Mesothelial cell of epicardium (in vitro differentiated cells): ENCODE data around the gene MCCC1. TPM values are rescaled to one million over a fixed set of nuclear protein-coding genes. Genes with fewer than 3 reads are reported as not detected.

Experiments used
- DNase-seq, 2 experiments: peaks; one replicate each; pipeline ENCODE4 v3.0.0; 2021; ENCODE audit warnings: low spot score in 2 of 2; ENCODE audit not compliant: unreplicated experiment in 2 of 2
- H3K27ac Mint-ChIP-seq: 2 replicates; pipeline ENCODE4 v1.8.0; 2021; ENCODE audit warnings: mixed read lengths
- H3K27me3 Mint-ChIP-seq: 2 replicates; pipeline ENCODE4 v1.8.0; 2021; ENCODE audit warnings: low read depth, mixed read lengths
- H3K36me3 Mint-ChIP-seq: 2 replicates; pipeline ENCODE4 v1.8.0; 2021; ENCODE audit warnings: mixed read lengths
- H3K4me1 Mint-ChIP-seq: 2 replicates; pipeline ENCODE4 v1.8.0; 2021; ENCODE audit warnings: mixed read lengths
- H3K4me3 Mint-ChIP-seq: 2 replicates; pipeline ENCODE4 v1.8.0; 2021; ENCODE audit warnings: mild to moderate bottlenecking, moderate library complexity, mixed read lengths
- H3K9me3 Mint-ChIP-seq: 2 replicates; pipeline ENCODE4 v1.8.0; 2021; ENCODE audit warnings: mixed read lengths
- CTCF ChIP-seq: fragments of 200-600 bp; sonication (generic); IDR thresholded peaks from one replicate; pipeline ENCODE4 v1.5.0; 2021; ENCODE audit warnings: antibody characterized with exemption; ENCODE audit not compliant: unreplicated experiment
- total RNA-seq: library from RNA; stranded (reverse); gene quantifications from 3 replicates; pipeline ENCODE4 v1.2.1, GENCODE V29; 2021

MCCC1 gene
- total RNA-seq, 1 donor from 2014 or later: 37.3 TPM

- DNase-seq: peak; percentile 33 to 59
- Mint-ChIP-seq H3K9me3 (no peaks in the 10 kb centered on the region), H3K27ac (peak overlapping the region; percentile 78), H3K4me3 (peak overlapping the region; percentile 91), H3K4me1 (peaks cover 21% of the 10 kb centered on the region), H3K27me3 (no peaks in the 10 kb centered on the region), H3K36me3 (no peaks in the 10 kb centered on the region)
- no peak for TF ChIP-seq CTCF
Observed at GRCh38 chr3:182979674-182980191, 119.6 kb downstream of the MCCC1 start.

DNA sequence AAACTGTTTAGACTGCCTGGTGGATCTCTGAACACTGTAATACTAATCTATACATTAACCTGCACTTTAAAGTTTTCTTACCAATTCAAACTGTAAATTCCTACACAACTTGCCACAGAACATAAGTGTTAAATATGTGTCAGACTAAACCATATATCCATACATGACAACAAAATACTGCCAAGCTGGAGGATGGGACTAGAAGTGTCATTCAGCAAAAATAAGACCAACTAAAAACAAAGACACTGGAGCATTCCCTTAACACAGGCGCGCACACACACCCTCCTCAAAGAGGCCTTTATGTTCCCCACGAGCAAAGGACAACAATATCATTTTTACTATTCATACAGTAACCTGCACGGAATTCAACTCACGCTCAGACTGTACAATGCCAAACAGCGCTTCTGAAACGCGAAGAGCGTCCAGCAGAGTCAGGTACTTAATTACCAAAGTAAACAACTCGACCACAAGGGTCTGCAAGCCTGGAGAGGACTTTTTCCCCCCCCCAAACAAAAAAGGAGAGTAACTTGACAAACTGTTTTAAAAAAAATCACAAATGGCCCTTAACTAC, 120.1 kb downstream of the MCCC1 start:
- no peak for TF ChIP-seq CTCF
- H3K4me1 Mint-ChIP-seq: peaks cover 19% of the 10 kb centered on the region

GRCh38 chr3:182978387-182978786, 120.9 kb downstream of the MCCC1 start:
- Mint-ChIP-seq H3K4me3 (peak overlapping the region; percentile 91), H3K27me3 (no peaks in the 10 kb centered on the region), H3K4me1 (peaks cover 19% of the 10 kb centered on the region), H3K36me3 (no peaks in the 10 kb centered on the region), H3K27ac (no peak overlapping the region), H3K9me3 (no peaks in the 10 kb centered on the region)
- no peak for TF ChIP-seq CTCF
- no peak for DNase-seq

More for the DNA sequence above, 120.1 kb downstream of the MCCC1 start:
- H3K27me3 Mint-ChIP-seq: no peaks in the 10 kb centered on the region
- no peaks in the 10 kb centered on the region for H3K36me3 Mint-ChIP-seq
- peak overlapping the region; percentile 91 for H3K4me3 Mint-ChIP-seq
- no peaks in the 10 kb centered on the region for H3K9me3 Mint-ChIP-seq
- DNase-seq: no peak
- peak overlapping the region; percentile 78 for H3K27ac Mint-ChIP-seq

DNA sequence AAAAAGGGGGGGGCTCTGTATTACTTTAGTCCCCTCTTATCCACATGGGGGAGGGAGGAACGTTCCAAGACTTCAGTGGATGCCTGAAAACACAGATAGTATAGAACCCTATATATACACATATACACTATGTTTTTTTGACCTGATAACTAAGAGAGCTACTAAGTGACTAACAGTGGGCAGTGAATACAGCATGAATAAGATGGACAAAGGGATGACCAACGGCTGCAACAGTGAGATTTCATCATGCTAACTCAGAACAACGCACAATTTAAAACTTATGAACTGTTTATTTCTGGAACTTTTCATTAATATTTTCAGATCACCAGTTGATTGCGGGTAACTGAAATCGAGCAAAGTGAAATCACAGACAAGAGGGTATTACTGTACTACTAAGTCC, 126.2 kb downstream of the MCCC1 start:
- Mint-ChIP-seq H3K27ac (no peak overlapping the region), H3K9me3 (no peaks in the 10 kb centered on the region), H3K27me3 (no peaks in the 10 kb centered on the region), H3K4me1 (peaks cover 20% of the 10 kb centered on the region), H3K4me3 (no peak overlapping the region), H3K36me3 (no peaks in the 10 kb centered on the region)
- DNase-seq: no peak
- TF ChIP-seq CTCF: no peak

GRCh38 chr3:182972387-182972786, 126.9 kb downstream of the MCCC1 start:
- Mint-ChIP-seq H3K4me1 (peaks cover 22% of the 10 kb centered on the region), H3K36me3 (no peaks in the 10 kb centered on the region), H3K27ac (peak overlapping the region; percentile 53), H3K4me3 (no peak overlapping the region), H3K9me3 (no peaks in the 10 kb centered on the region), H3K27me3 (no peaks in the 10 kb centered on the region)
- no peak for TF ChIP-seq CTCF
- DNase-seq: no peak
